Activated CD4-positive, CD25-positive, alpha-beta regulatory T cell treated with anti-CD3 and anti-CD28 coated beads, Interleukin-2, amount 50 U/mL, for 72 hours (primary cell): ENCODE results near the gene GABRD.

ENCODE experiments used
- DNase-seq: peaks from one replicate; pipeline ENCODE4 v3.0.0; 2021

Gene GABRD

GRCh38 chr1:1985375-1986050 lies 33.6 kb upstream of the GABRD start:
- DNase-seq, result no peak

GRCh38 chr1:1986451-1987141 lies 32.5 kb upstream of the GABRD start:
- no peak for DNase-seq

DNA sequence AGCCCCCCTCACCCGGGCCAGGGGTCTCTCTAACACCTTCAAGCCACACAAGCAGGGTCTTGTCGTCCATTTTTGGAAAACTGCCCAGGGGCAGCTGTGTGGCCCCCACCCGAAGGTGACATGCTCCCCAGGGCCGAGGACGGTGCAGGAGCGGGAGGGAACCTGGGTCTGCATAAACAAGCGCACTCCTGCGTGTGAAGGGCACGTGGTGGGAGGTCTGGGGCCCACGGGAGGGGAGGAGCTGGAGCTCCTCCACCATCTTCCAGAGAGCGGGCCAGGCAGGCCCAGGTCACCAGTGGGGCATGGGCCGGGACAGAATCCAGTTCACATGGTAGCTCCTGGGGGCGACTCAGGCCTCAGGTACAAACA lies 32.0 kb upstream of the GABRD start:
- DNase-seq, result no peak

DNA sequence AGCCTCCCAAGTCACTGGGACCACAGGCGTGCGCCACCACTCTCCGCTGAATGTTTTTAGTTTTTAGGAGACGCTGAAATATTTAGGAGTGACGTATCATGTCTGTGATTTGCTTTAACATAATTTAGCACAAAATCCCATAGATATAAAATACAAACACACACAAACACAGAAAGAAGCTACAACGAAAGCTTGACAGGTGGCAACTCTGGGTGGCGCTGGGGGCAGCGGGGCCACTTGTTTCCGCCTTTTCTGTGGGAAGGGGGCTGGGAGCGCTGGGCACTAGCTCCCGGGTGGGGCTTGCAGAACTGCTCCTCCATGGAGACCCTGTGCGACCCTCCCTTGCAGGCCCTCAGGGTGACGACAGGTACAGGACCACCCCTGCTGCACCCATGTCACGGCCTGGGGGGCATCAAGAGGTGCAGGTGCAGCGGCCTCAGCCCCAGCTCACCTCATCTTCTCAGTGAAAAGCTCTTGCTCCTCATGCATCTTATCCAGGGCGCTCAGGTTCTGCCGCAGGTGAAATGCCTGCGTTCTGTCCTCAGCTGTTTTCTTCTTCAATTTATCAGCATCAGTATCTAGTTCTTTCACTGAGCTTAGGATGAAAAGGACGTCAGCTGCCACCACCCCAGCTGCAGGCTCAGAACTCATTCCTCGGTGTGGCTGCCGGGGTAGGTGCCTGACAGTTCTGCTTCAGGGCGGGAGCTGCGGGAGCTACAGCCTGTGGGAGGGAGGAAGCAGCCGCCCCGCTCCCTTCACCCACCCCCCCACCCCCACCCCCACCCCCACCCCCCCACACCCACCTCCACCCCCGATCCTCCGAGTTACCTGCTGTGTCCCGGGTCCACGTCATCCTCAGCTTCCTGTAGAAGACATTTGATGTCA lies 30.8 kb upstream of the GABRD start:
- DNase-seq, result no peak

DNA sequence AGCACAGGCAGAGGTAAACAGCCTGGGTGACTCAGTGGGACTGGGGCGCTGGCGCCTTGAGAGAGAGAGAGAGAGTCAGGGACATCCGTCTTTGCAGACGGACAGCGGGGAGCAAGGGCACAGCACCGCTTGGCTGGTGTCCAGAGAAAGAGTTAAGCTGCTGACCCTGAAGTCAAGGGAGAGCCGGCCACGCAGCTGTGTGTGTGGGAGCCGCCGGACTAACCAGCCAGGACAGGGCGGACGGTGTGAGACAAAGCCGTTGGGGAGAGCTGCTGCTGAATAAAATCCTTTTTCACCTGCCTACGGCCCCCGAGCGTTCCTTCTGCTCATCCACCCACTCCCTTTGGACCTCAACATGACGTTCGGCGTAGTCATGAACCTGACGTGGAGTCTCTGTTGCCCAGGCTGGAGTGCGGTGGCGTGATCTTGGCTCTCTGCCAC lies 30.0 kb upstream of the GABRD start:
- no peak for DNase-seq

- DNase-seq, result no peak
These were observed 29.4 kb upstream of the GABRD start for GRCh38 chr1:1989789-1990188.

GRCh38 chr1:1990222-1990621 lies 28.9 kb upstream of the GABRD start:
- no peak for DNase-seq

DNA sequence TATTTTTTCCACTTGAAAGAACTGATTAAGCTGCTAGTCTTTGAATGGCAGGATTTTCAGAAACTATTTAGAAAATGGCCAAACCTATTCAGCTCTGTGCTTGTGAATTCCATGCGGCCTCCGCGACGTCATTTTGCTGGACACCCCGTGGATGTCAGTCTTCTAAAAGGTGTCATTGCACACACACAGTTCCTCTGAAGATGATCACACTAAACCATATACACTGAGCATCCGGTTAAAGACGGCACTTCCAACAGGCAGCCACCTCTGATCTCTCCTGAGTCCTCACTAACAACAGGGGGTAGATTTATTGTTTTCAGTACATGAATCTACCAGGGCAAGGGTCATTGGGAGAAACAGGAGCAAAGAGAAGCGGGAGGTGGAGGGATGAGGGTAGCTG lies 24.6 kb upstream of the GABRD start:
- DNase-seq, result no peak

DNA sequence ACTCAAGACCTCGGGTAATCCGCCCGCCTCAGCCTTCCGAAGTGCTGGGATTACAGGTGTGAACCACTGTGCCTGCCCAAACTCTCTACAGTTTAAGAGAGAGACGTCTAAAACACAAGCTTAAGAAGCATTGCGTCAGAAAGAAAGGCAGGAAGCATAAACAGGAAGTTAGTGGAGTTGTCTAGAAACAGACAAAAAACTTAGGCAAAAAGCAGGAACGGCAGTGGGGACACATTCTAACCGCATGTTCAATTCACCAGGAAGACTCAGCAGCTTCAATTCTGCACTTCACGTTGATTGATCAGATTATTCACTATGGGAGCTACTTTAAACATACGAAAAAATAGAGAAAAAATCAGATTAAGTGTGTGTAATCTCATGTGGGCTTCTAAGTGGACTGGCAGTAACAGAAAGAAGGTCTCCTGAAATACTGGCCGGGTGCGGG lies 22.9 kb upstream of the GABRD start:
- DNase-seq, result no peak

DNA sequence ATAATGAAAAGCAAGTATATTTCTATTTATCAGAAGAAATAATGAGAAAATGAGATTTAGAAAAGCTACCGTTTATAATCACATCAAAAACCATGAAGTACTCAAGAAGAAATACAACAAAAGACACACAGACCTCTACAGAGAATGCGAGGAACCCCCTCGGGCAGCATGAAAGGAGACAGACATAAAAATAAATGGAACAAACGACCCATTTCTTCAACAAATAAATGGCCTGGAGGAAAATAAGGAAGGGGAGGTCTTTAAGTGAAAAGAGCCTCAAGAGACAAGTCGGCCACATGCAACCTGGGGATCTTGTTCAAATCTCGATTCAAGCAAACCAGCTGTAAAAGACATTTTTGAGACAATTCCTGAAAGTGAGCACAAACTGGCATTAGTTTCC lies 21.6 kb upstream of the GABRD start:
- DNase-seq, result no peak

- no peak for DNase-seq
These were observed 18.7 kb upstream of the GABRD start for GRCh38 chr1:2000432-2000831.

GRCh38 chr1:2000850-2001249 lies 18.3 kb upstream of the GABRD start:
- DNase-seq, result no peak

DNA sequence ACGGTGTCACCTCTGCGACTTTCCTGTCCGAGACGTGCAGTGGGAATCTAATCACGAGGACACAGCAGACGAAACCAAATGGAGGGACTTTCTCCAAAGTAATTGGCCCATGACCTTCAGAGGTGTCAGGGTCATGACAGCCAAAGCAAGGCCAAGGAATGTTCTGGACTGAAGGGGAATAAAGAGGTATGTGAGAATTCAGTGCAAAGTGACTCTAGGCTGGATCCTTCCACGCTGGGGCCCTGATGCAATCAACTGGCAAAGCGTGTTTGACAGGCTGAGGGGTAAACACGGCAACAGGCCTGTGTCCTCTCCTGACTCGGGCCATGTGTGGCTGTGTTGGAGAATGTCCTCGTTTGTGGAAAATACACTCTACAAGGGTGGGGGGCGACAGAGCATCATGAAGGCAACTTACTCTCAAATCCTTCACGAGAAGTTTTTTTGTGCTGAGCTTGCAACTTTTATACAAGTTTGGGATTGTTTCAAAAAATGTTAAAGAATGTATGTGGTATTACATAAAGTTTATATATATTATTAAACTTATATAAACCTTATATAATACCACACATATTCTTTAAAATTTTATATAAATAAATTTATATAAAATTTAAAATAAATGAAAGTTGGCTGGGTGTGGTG lies 17.3 kb upstream of the GABRD start:
- DNase-seq, result no peak

DNA sequence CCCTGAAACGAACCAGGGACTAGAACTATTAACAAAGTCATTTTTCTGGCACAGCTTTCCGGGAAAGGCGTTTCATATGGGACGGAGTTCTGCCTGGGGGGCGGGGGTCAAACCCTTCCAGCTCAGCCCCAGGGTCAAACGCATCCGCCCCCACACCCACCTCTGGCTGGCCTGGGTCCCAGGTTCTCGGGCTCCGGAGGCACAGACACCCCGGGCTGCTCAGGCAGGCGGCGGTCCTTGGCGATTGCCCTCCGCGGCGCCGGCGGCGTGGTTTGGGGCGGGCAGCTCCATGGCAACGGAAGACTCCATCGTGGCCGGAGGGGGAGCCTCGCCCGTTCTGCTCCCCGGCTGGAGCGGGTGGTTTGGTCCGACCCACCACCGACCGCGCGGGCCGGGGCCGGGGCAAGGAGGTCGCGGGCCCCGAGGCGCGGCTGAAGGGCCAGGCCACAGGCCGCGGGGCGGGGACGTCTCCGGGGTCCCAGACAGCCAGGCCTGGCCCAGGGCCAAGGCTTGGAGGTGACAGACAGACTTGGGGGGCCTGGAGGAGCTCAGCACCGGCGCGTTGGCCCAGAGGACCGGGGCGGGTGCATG lies 15.5 kb upstream of the GABRD start, which contains the start of gene CFAP74:
CFAP74 (minus strand) TSS at position 246 of the 591 bp plus-strand sequence. CDS start 12,830 bp downstream, outside the sequence.
- DNase-seq, result no peak

DNA sequence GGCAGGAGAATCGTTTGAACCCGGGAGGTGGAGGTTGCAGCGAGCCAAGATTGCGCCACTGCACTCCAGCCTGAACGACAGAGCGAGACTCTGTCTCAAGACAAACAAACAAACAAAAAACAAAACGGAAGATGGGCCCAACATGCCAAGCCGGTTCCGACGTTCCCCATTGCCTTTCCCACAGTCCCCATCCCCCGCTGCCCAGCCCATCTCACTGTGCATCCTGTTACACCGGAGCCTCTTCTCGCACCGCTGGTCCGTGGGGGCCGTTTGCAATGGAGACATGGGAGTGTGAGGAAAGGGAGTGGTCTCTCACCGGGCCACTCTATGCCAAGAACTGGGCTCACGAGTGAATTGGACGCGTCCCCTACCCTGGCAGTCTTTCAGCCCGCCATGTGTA lies 14.3 kb upstream of the GABRD start:
- no peak for DNase-seq

DNA sequence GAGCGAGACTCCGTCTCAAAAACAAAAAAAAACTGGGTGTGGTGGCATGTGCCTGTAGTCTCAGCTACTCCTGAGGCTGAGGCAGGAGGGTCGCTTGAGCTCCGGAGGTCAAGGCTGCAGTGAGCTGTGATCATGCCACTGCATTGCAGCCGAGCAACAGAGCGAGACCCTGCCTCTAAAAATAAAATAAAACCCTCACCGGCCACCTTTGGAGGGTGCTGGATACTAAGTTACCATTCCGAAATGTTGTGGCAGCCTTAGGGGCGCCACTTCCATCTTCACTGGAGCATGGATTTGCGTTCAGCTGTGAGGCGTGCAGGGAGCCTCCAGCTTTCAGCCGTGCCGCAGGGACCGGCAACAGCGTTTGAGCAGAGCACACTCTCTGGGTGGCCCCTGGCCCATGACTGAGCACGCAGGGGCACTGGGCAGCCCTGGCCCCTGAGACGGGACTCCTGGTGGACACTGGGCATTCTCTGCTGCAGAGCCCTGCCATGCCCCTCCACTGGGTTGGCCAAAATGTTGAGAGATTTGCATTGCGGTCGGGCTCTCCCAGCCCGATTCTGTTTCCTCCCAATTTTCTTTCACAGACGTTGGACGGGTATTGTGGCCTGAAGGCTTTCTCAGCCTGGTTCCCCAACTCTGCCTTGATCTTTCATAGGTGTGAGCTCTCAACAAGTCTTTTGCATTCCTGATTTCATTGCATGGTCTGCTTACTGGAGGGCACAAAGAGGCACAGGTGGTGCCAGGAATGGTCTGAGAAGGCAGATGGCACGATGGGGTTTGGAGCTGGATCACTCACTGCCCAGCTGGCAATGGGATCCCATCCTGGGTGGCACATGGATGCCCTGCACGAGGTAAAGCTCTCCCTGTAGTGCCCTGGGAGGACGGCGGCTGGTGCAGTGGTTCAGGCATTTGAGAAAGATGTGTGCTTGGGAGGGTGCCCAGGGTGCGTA lies 9.8 kb upstream of the GABRD start:
- DNase-seq, result no peak

- no peak for DNase-seq
These were observed 5.0 kb upstream of the GABRD start for GRCh38 chr1:2014181-2014580.

GRCh38 chr1:2014741-2015735 lies 4.1 kb upstream of the GABRD start:
- DNase-seq, result no peak

DNA sequence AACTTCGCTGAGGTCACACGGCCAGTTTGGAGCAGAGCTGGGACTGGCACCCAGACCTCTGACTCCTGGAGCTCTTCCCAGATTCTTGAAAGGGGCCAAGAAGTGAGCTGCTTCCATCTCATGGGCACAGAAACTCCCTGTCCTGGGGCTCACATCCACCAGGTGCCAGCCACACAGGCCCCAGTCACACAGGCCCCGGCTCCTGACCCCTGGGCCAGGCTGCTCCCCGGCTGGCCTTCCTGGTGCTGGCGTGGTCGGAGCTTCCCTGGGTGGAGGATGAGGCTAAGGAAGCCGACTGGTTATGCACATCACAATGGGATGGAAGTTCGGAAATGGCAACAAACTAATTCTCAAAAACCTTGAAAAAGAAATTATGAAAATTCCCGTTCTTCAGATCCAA lies 3.0 kb upstream of the GABRD start:
- DNase-seq, result no peak
